ENCODE data around the gene KLRC4. TPM values are rescaled to one million over a fixed set of nuclear protein-coding genes. Genes with fewer than 3 reads are reported as not detected.
A peak's percentile ranks its signal among the peaks of the same experiment; 100 is the strongest.
"Not testable (repeated sequence)": the region's sequence is repeated elsewhere in the genome, so short reads cannot be mapped to it uniquely, and the experiment has no call there.

Gene KLRC4
- polyA plus RNA-seq, 5 donors: 0.36 to 0.85 (median 0.41) TPM; not detected in 1

- no peak for DNase-seq
These were observed 12.3 kb downstream of the KLRC4 start for GRCh38 chr12:10397296-10397695.

- not testable (repeated sequence) for DNase-seq
These were observed 13.4 kb downstream of the KLRC4 start for GRCh38 chr12:10396176-10396575.

- peak; percentile 18 to 36 for DNase-seq
These were observed 14.1 kb downstream of the KLRC4 start for GRCh38 chr12:10395390-10395998.

- DNase-seq: not testable (repeated sequence)
These were observed 14.9 kb downstream of the KLRC4 start for GRCh38 chr12:10394531-10395152.

GRCh38 chr12:10393291-10393690 lies 16.3 kb downstream of the KLRC4 start:
- no peak for DNase-seq

- peak; percentile 45 to 56 for DNase-seq
These were observed 17.1 kb downstream of the KLRC4 start for GRCh38 chr12:10392394-10392930.

GRCh38 chr12:10390991-10391390 lies 18.6 kb downstream of the KLRC4 start:
- not testable (repeated sequence) for DNase-seq

- DNase-seq: no peak
These were observed 19.7 kb downstream of the KLRC4 start, which contains the start of gene KLRK1 for GRCh38 chr12:10389904-10390303. Gene KLRK1, minus strand, starts transcription at chr12:10390041. Its CDS starts 1,231 bp downstream, at chr12:10388810.

GRCh38 chr12:10388624-10389413 lies 20.7 kb downstream of the KLRC4 start:
- peak in 1 of 2 donors; percentile 18 for DNase-seq

- not testable (repeated sequence) for DNase-seq
These were observed 22.1 kb downstream of the KLRC4 start for GRCh38 chr12:10387498-10387897.

GRCh38 chr12:10386857-10387256 lies 22.7 kb downstream of the KLRC4 start:
- DNase-seq: no peak

GRCh38 chr12:10385166-10385613 lies 24.4 kb downstream of the KLRC4 start:
- DNase-seq: no peak

- DNase-seq: no peak
These were observed 25.4 kb downstream of the KLRC4 start for GRCh38 chr12:10384191-10384590.

GRCh38 chr12:10381928-10382628 lies 27.5 kb downstream of the KLRC4 start:
- DNase-seq: no peak

GRCh38 chr12:10378737-10379136 lies 30.8 kb downstream of the KLRC4 start:
- not testable (repeated sequence) for DNase-seq

GRCh38 chr12:10374624-10375018 lies 34.9 kb downstream of the KLRC4 start:
- DNase-seq: no peak

GRCh38 chr12:10372559-10372958 lies 37.0 kb downstream of the KLRC4 start:
- DNase-seq: no peak

GRCh38 chr12:10371893-10372535 lies 37.5 kb downstream of the KLRC4 start:
- DNase-seq: not testable (repeated sequence)

- DNase-seq: no peak
These were observed 39.8 kb downstream of the KLRC4 start for GRCh38 chr12:10369557-10370415.
